Naive thymus-derived CD4-positive, alpha-beta T cell (primary cell): ENCODE data around the gene NPB. TPM values are rescaled to one million over a fixed set of nuclear protein-coding genes. Genes with fewer than 3 reads are reported as not detected.

ENCODE experiments used
- polyA plus RNA-seq, 2 donors: library from polyadenylated mRNA; unstranded; fragments of 300-500 nt; fragmentation: Illumina TruSeq; gene quantifications; one replicate each; pipeline ENCODE4 v1.2.3, GENCODE V29; 2021
- total RNA-seq, 6 experiments: library from RNA in 5 of 6; stranded (reverse) in 5 of 6; gene quantifications; 1 replicate in 5 of 6; 2 replicates in 1 of 6; pipeline ENCODE4 v1.2.3 and lab custom pipeline; 2021 to 2026

NPB gene
- total and polyA plus RNA-seq, 7 experiments from 2014 or later = 0.20 to 0.59 (median 0.51) TPM; not detected in 2

Other genes with a start within 250 kb of the NPB start
- gene PDE6G, start 245.7 kb upstream of the NPB start, total RNA-seq = 10 to 100 TPM in 1 of 5 experiments, 1 to 10 TPM in 4; 1.0 to 28.0 (median 1.9) TPM
- gene PDE6G, start 245.7 kb upstream of the NPB start, polyA plus RNA-seq = 1 to 10 TPM; 2.0 to 2.6 TPM
- 10 to 100 TPM; 35.9 to 61.9 (median 47.5) TPM for gene OXLD1, start 235.6 kb upstream of the NPB start, total RNA-seq
- 100 to 1,000 TPM; 108 to 123 TPM for gene OXLD1, start 235.6 kb upstream of the NPB start, polyA plus RNA-seq
- gene CCDC137, start 235.5 kb upstream of the NPB start, total RNA-seq = 10 to 100 TPM; 16.3 to 33.5 (median 27.1) TPM
- 10 to 100 TPM; 10.0 to 26.0 TPM for gene CCDC137, start 235.5 kb upstream of the NPB start, polyA plus RNA-seq
- gene ARL16, start 218.4 kb upstream of the NPB start, total RNA-seq = 10 to 100 TPM; 12.0 to 30.6 (median 30.1) TPM
- 10 to 100 TPM; 33.6 to 35.3 TPM for gene ARL16, start 218.4 kb upstream of the NPB start, polyA plus RNA-seq
- gene HGS, start 218.2 kb upstream of the NPB start, total RNA-seq = 100 to 1,000 TPM; 108 to 174 (median 153) TPM
- 10 to 100 TPM; 19.8 to 40.3 TPM for gene HGS, start 218.2 kb upstream of the NPB start, polyA plus RNA-seq
- gene MRPL12, start 198.9 kb upstream of the NPB start, total RNA-seq = 10 to 100 TPM; 21.3 to 83.8 (median 26.6) TPM
- 10 to 100 TPM; 46.3 to 51.7 TPM for gene MRPL12, start 198.9 kb upstream of the NPB start, polyA plus RNA-seq
- gene SLC25A10, start 190.0 kb upstream of the NPB start, total RNA-seq = 10 to 100 TPM in 1 of 5 experiments, 1 to 10 TPM in 4; 4.0 to 27.4 (median 6.2) TPM
- gene SLC25A10, start 190.0 kb upstream of the NPB start, polyA plus RNA-seq = 1 to 10 TPM; 3.4 to 5.2 TPM
- gene GCGR, start 98.1 kb upstream of the NPB start, total RNA-seq = not detected
- not detected for gene GCGR, start 98.1 kb upstream of the NPB start, polyA plus RNA-seq
- gene MCRIP1, start 68.9 kb upstream of the NPB start, total RNA-seq = 10 to 100 TPM; 41.1 to 65.3 (median 53.1) TPM
- 10 to 100 TPM; 44.5 to 59.0 TPM for gene MCRIP1, start 68.9 kb upstream of the NPB start, polyA plus RNA-seq
- gene PPP1R27, start 67.2 kb upstream of the NPB start, total RNA-seq = not detected
- under 1 TPM in 1 of 2 donors, not detected in 1; 0.13 TPM for gene PPP1R27, start 67.2 kb upstream of the NPB start, polyA plus RNA-seq
- gene P4HB, start 41.7 kb upstream of the NPB start, total RNA-seq = 100 to 1,000 TPM; 188 to 568 (median 304) TPM
- gene P4HB, start 41.7 kb upstream of the NPB start, polyA plus RNA-seq = 100 to 1,000 TPM; 161 to 224 TPM
- gene ARHGDIA, start 30.9 kb upstream of the NPB start, total RNA-seq = 100 to 1,000 TPM; 308 to 671 (median 465) TPM
- gene ARHGDIA, start 30.9 kb upstream of the NPB start, polyA plus RNA-seq = 100 to 1,000 TPM in 1 of 2 donors, 10 to 100 TPM in 1; 66.5 to 140 TPM
- gene ALYREF, start 10.7 kb upstream of the NPB start, total RNA-seq = 100 to 1,000 TPM in 1 of 5 experiments, 10 to 100 TPM in 4; 38.3 to 159 (median 83.2) TPM
- gene ALYREF, start 10.7 kb upstream of the NPB start, polyA plus RNA-seq = 10 to 100 TPM; 28.5 to 31.5 TPM
- 100 to 1,000 TPM in 1 of 5 experiments, 10 to 100 TPM in 4; 30.8 to 106 (median 40.5) TPM for gene ANAPC11, start 10.5 kb upstream of the NPB start, total RNA-seq
- gene ANAPC11, start 10.5 kb upstream of the NPB start, polyA plus RNA-seq = 100 to 1,000 TPM; 245 to 278 TPM
- 10 to 100 TPM; 17.5 to 43.6 (median 35.2) TPM for gene PCYT2, start 9.2 kb downstream of the NPB start, total RNA-seq
- 10 to 100 TPM; 22.4 to 27.0 TPM for gene PCYT2, start 9.2 kb downstream of the NPB start, polyA plus RNA-seq
- gene SIRT7, start 15.9 kb downstream of the NPB start, total RNA-seq = 10 to 100 TPM; 56.0 to 81.4 (median 69.7) TPM
- gene SIRT7, start 15.9 kb downstream of the NPB start, polyA plus RNA-seq = 10 to 100 TPM; 21.6 to 38.7 TPM
- gene MAFG, start 25.5 kb downstream of the NPB start, total RNA-seq = 10 to 100 TPM; 12.9 to 28.1 (median 18.1) TPM
- gene MAFG, start 25.5 kb downstream of the NPB start, polyA plus RNA-seq = 1 to 10 TPM; 2.4 to 2.6 TPM
- 10 to 100 TPM in 1 of 5 experiments, 1 to 10 TPM in 4; 1.8 to 31.1 (median 2.3) TPM for gene PYCR1, start 35.1 kb downstream of the NPB start, total RNA-seq
- gene PYCR1, start 35.1 kb downstream of the NPB start, polyA plus RNA-seq = 1 to 10 TPM; 4.2 to 4.5 TPM
- not detected for gene MYADML2, start 45.0 kb downstream of the NPB start, total RNA-seq
- not detected for gene MYADML2, start 45.0 kb downstream of the NPB start, polyA plus RNA-seq
- under 1 TPM in 1 of 5 experiments, not detected in 4; 0.82 TPM for gene NOTUM, start 58.9 kb downstream of the NPB start, total RNA-seq
- under 1 TPM in 1 of 2 donors, not detected in 1; 0.35 TPM for gene NOTUM, start 58.9 kb downstream of the NPB start, polyA plus RNA-seq
- 10 to 100 TPM; 36.4 to 46.7 (median 46.0) TPM for gene ASPSCR1, start 75.4 kb downstream of the NPB start, total RNA-seq
- gene ASPSCR1, start 75.4 kb downstream of the NPB start, polyA plus RNA-seq = 10 to 100 TPM; 24.2 to 36.6 TPM
- 10 to 100 TPM; 25.5 to 71.8 (median 31.8) TPM for gene CENPX, start 120.6 kb downstream of the NPB start, total RNA-seq
- 10 to 100 TPM; 62.3 to 72.7 TPM for gene CENPX, start 120.6 kb downstream of the NPB start, polyA plus RNA-seq
- gene LRRC45, start 121.1 kb downstream of the NPB start, total RNA-seq = 10 to 100 TPM in 4 of 5 experiments, 1 to 10 TPM in 1; 9.2 to 39.1 (median 15.0) TPM
- 1 to 10 TPM; 4.1 to 6.3 TPM for gene LRRC45, start 121.1 kb downstream of the NPB start, polyA plus RNA-seq
- 1 to 10 TPM; 1.3 to 8.5 (median 2.1) TPM for gene RAC3, start 129.4 kb downstream of the NPB start, total RNA-seq
- not detected for gene RAC3, start 129.4 kb downstream of the NPB start, polyA plus RNA-seq
- 100 to 1,000 TPM in 1 of 5 experiments, 10 to 100 TPM in 4; 63.0 to 130 (median 83.6) TPM for gene DCXR, start 135.5 kb downstream of the NPB start, total RNA-seq
- gene DCXR, start 135.5 kb downstream of the NPB start, polyA plus RNA-seq = 100 to 1,000 TPM; 164 to 228 TPM
- 10 to 100 TPM; 25.0 to 45.5 (median 31.5) TPM for gene RFNG, start 149.6 kb downstream of the NPB start, total RNA-seq
- 1 to 10 TPM; 4.2 to 6.7 TPM for gene RFNG, start 149.6 kb downstream of the NPB start, polyA plus RNA-seq
- 10 to 100 TPM; 68.3 to 88.1 (median 71.7) TPM for gene GPS1, start 149.7 kb downstream of the NPB start, total RNA-seq
- 100 to 1,000 TPM; 105 to 124 TPM for gene GPS1, start 149.7 kb downstream of the NPB start, polyA plus RNA-seq
- 100 to 1,000 TPM; 127 to 157 (median 147) TPM for gene DUS1L, start 163.6 kb downstream of the NPB start, total RNA-seq
- 100 to 1,000 TPM in 1 of 2 donors, 10 to 100 TPM in 1; 52.9 to 110 TPM for gene DUS1L, start 163.6 kb downstream of the NPB start, polyA plus RNA-seq
- gene FASN, start 196.0 kb downstream of the NPB start, total RNA-seq = 100 to 1,000 TPM in 2 of 5 experiments, 10 to 100 TPM in 3; 24.3 to 168 (median 59.0) TPM
- gene FASN, start 196.0 kb downstream of the NPB start, polyA plus RNA-seq = 1 to 10 TPM in 1 of 2 donors, under 1 TPM in 1; 0.96 to 1.5 TPM